ENCODE measurements around the gene PPP1R1B. TPM values are rescaled to one million over a fixed set of nuclear protein-coding genes. Genes with fewer than 3 reads are reported as not detected.

Gene PPP1R1B
- total and polyA plus RNA-seq, 7 donors: 4.2 to 280 (median 12.1) TPM

DNA sequence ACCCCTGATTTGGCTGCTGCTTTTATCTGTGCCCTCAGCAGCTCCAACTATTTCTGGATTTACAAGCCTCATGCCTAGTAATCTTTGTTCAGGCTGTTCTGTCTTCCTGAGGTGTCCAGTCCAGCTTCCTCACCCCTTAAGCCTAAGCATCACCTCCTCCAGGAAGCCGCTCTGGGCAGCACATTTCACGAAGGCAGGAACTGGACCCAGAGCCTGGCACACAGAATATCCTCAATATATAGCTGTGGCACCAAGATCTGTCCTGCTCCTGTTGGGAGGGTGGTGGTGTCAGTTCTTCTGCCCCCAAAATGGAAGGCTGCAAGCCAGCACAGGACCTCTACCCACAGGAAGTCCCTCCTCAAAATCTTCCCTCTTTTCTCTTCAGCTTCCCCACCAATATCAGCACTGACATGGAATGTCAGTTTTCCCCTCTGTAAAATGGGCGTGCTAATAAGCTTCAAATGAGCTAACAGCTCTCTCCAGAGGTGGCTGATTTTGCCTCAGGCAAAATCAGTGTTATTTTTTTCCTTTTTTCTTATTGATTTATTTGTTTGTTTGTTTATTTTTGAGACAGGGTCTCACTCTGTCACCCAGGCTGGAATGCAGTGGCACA lies 12.1 kb upstream of the PPP1R1B start:
- no peak for TF ChIP-seq EP300 (IDR thresholded peaks at IDR 0.05)
- no peak for TF ChIP-seq POLR2A (IDR thresholded peaks at IDR 0.05)
- TF ChIP-seq, protein P1, sequence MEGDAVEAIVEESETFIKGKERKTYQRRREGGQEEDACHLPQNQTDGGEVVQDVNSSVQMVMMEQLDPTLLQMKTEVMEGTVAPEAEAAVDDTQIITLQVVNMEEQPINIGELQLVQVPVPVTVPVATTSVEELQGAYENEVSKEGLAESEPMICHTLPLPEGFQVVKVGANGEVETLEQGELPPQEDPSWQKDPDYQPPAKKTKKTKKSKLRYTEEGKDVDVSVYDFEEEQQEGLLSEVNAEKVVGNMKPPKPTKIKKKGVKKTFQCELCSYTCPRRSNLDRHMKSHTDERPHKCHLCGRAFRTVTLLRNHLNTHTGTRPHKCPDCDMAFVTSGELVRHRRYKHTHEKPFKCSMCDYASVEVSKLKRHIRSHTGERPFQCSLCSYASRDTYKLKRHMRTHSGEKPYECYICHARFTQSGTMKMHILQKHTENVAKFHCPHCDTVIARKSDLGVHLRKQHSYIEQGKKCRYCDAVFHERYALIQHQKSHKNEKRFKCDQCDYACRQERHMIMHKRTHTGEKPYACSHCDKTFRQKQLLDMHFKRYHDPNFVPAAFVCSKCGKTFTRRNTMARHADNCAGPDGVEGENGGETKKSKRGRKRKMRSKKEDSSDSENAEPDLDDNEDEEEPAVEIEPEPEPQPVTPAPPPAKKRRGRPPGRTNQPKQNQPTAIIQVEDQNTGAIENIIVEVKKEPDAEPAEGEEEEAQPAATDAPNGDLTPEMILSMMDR (IDR thresholded peaks at IDR 0.05): no peak
- TF ChIP-seq POLR2AphosphoS5 (IDR thresholded peaks at IDR 0.05): no peak
- WGBS, 2 donors: 86 to 87% methylated on average over 3 of the region's 3 CpGs
- intact Hi-C loops (cut with DNase I): no loop called here

DNA sequence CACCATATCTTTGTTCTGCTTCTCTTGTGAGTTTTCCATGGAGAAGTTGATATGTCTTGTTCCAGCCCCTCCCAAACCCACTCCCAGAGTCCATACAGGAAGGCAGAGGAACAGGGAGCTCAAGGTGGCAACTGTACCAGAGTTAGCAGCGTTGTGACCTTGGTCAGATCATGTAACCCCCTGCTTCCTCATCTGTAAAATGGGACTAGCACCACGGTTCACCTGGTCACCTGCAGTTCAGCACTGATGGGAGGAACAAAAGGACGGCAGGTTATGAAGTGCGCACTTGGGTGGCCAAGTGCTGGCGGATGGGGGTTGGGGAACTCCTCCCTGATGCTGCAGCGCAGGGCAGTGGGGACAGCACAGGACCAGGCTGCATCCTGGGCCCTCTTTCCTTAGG lies 11.3 kb upstream of the PPP1R1B start:
- no peak for DNase-seq
- Histone ChIP-seq H3K27ac (no peak overlapping the region), H3K4me3 (no peak overlapping the region), H3K9me3 (no peaks in the 10 kb centered on the region), H3K36me3 (no peaks in the 10 kb centered on the region), H3K4me1 (peaks cover 0 to 19% (median 15%) of the 10 kb centered on the region in 4 donors), H3K27me3 (peaks cover 0 to 33% (median 25%) of the 10 kb centered on the region in 3 donors)
- 55 to 60% methylated on average over 6 of the region's 6 CpGs for WGBS, 2 donors
- intact Hi-C loops (cut with DNase I): no loop called here
- TF ChIP-seq POLR2A (IDR thresholded peaks at IDR 0.05) (no peak), POLR2AphosphoS5 (IDR thresholded peaks at IDR 0.05) (no peak), EP300 (IDR thresholded peaks at IDR 0.05) (no peak)
- TF ChIP-seq, protein P1 (IDR thresholded peaks at IDR 0.05): no peak

More for the DNA sequence above, 12.1 kb upstream of the PPP1R1B start:
- Histone ChIP-seq H3K27ac (no peak overlapping the region), H3K4me1 (peaks cover 0 to 19% (median 15%) of the 10 kb centered on the region in 4 donors), H3K36me3 (no peaks in the 10 kb centered on the region), H3K9me3 (no peaks in the 10 kb centered on the region), H3K27me3 (peaks cover 0 to 37% (median 25%) of the 10 kb centered on the region in 3 donors), H3K4me3 (no peak overlapping the region)
- DNase-seq: no peak

DNA sequence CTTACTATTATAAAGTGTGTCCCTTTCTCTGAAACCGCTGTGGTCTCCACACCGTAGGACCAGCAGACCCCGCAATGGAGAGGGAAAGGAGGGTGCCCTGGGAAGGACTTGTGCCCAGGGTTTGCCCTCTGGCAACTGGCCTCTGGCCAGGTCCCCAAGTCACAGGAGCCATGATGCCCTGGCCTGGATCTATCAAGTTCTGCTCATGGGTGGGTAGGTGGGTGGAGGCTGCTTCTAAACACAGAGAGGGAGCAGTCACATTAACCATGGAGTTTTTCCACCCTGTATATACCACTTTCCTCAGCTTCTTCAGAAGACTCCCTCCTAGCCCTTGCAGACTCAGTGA lies 9.7 kb upstream of the PPP1R1B start:
- 79 to 90% methylated on average over 3 of the region's 3 CpGs for WGBS, 2 donors
- H3K36me3 ChIP-seq: no peaks in the 10 kb centered on the region
- TF ChIP-seq POLR2AphosphoS5 (IDR thresholded peaks at IDR 0.05) (no peak), POLR2A (IDR thresholded peaks at IDR 0.05) (no peak), EP300 (IDR thresholded peaks at IDR 0.05) (no peak)
- TF ChIP-seq, protein P1 (IDR thresholded peaks at IDR 0.05): no peak
- H3K9me3 ChIP-seq: no peaks in the 10 kb centered on the region
- no peak overlapping the region for H3K4me3 ChIP-seq
- peaks cover 0 to 31% (median 20%) of the 10 kb centered on the region in 3 donors for H3K27me3 ChIP-seq
- H3K4me1 ChIP-seq: peaks cover 0 to 20% (median 17%) of the 10 kb centered on the region in 4 donors
- intact Hi-C loops (cut with DNase I): no loop called here
- H3K27ac ChIP-seq: no peak overlapping the region
- no peak for DNase-seq

DNA sequence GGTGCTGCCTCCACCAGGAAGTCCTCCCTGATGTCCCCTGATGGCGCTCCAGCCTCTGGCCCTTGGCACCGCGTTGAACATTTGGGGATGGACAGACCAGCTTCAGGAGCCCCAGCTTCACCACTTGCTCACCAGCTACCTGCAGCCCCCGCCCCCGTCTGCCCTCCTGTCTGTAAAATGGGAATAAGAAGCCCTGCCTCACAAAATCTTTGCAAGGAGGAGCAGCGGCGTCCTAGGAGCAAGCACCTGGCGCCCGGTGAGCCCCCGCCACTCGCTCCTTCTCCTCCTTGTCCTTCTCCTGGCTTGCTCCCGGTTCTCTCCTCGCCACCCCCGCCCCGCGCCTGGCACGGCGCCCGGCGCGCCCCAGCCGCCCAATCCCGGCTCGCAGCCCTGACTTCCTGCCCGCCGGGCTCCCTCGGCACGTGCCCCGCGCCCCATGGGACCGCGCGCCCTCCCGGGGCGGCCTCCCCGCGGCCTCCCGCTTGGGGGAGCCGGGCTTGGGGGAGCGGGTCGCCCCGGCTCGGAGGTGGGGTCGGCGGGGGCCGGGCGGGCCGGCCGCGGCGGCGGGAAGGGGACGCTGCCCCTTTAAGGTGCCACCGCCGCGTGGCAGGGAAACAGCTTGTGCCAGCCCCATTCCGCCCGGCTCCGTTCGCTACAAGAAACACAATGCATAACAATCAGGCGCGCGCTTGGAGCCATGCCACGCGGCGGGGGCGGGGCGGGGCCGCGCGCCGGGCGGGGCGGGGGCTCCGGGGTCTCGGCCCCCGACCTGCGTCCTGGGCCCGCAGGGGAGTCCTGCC lies 9.1 kb upstream of the PPP1R1B start:
- Histone ChIP-seq H3K36me3 (no peaks in the 10 kb centered on the region), H3K4me1 (peaks cover 0 to 26% (median 21%) of the 10 kb centered on the region in 4 donors), H3K27me3 (peaks cover 0 to 25% (median 14%) of the 10 kb centered on the region in 3 donors), H3K27ac (peak overlapping the region; percentile 60 to 77 (median 69)), H3K9me3 (no peaks in the 10 kb centered on the region), H3K4me3 (peak overlapping the region; percentile 27 to 70 (median 58))
- TF ChIP-seq POLR2A (IDR thresholded peaks at IDR 0.05) (no peak), EP300 (IDR thresholded peaks at IDR 0.05) (no peak), POLR2AphosphoS5 (IDR thresholded peaks at IDR 0.05) (no peak)
- TF ChIP-seq, protein P1 (IDR thresholded peaks at IDR 0.05): no peak
- DNase-seq: peak; percentile 85
- WGBS, 2 donors: 1% methylated on average over 79 of the region's 79 CpGs
- intact Hi-C loops (cut with DNase I): no loop called here

Data from sigmoid colon (tissue), 7 donors.